GM11168 (cell line): ENCODE measurements around the gene HCFC1.

Experiments used
- in situ Hi-C: fragments of 300-500 bp; cut with MboI; formaldehyde crosslinking; loops from one replicate; pipeline ENCODE4 v1.12.0; 2022; ENCODE audit warnings: low sequenced_read_pairs; ENCODE audit not compliant: unreplicated experiment

Gene HCFC1

GRCh38 chrX:153945956-153946943, 25.4 kb downstream of the HCFC1 start:
- in situ Hi-C loops: no loop called here

- in situ Hi-C loops: no loop called here
Measured at GRCh38 chrX:153944800-153945150, 26.8 kb downstream of the HCFC1 start.

- in situ Hi-C loops: no loop called here
Measured at GRCh38 chrX:153944140-153944799, 27.3 kb downstream of the HCFC1 start, which contains the start of gene RENBP. RENBP (minus strand) TSS chrX:153944643; CDS start chrX:153944610, 33 bp downstream.

- in situ Hi-C loops: no loop called here
Measured at GRCh38 chrX:153941336-153942252, 30.0 kb downstream of the HCFC1 start.

- in situ Hi-C loops: no loop called here
Measured at GRCh38 chrX:153939573-153939972, 32.0 kb downstream of the HCFC1 start.

GRCh38 chrX:153938226-153938786, 33.3 kb downstream of the HCFC1 start:
- in situ Hi-C loops: no loop called here

GRCh38 chrX:153937056-153937455, 34.6 kb downstream of the HCFC1 start:
- in situ Hi-C loops: no loop called here

GRCh38 chrX:153935326-153935851, 36.2 kb downstream of the HCFC1 start:
- in situ Hi-C loops: no loop called here

- in situ Hi-C loops: no loop called here
Measured at GRCh38 chrX:153934762-153935325, 36.8 kb downstream of the HCFC1 start, which contains the start of gene NAA10. NAA10 (minus strand) TSS chrX:153935037; CDS start chrX:153934904, 133 bp downstream.

GRCh38 chrX:153934148-153934761, 37.4 kb downstream of the HCFC1 start:
- in situ Hi-C loops: no loop called here

- in situ Hi-C loops: no loop called here
Measured at GRCh38 chrX:153933748-153934147, 37.9 kb downstream of the HCFC1 start.

- in situ Hi-C loops: no loop called here
Measured at GRCh38 chrX:153932220-153932915, 39.2 kb downstream of the HCFC1 start.

GRCh38 chrX:153931748-153932147, 39.9 kb downstream of the HCFC1 start:
- in situ Hi-C loops: no loop called here

- in situ Hi-C loops: no loop called here
Measured at GRCh38 chrX:153931151-153931550, 40.5 kb downstream of the HCFC1 start.

- in situ Hi-C loops: no loop called here
Measured at GRCh38 chrX:153930011-153930910, 41.4 kb downstream of the HCFC1 start.

- in situ Hi-C loops: no loop called here
Measured at GRCh38 chrX:153929576-153929975, 42.0 kb downstream of the HCFC1 start.

- in situ Hi-C loops: no loop called here
Measured at GRCh38 chrX:153928846-153929245, 42.8 kb downstream of the HCFC1 start.
